ENCODE results near the gene ARL8B.
"Not testable (repeated sequence)": the region's sequence is repeated elsewhere in the genome, so short reads cannot be mapped to it uniquely, and the experiment has no call there.

Gene ARL8B

DNA sequence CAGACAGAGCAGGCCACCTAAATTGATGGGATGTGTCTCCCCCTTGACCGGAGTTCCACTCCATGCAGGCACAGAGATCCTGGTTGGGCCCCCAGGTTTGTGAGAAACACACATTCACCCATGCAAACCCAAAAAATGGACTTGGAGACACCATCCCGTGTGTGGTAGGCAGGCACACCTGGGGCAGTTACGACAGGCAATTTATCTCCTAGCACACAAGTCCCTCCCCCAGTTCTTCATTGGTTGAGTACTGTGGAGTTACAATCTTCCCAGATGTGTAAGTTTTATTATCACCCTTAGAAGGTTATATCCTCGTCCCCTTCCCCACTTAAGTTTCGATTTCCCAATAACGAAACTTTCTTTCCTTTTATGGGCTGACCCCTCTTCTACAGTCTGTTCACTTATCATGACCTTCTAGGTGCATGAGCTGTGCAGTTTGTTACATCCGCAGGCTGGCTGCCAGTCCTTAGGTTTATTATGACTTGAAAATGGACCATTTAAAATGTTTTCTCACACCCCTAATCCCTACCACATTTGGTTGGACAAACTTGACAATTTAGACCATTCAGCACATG, 27.3 kb downstream of the ARL8B start:
- DNase-seq: no peak

DNA sequence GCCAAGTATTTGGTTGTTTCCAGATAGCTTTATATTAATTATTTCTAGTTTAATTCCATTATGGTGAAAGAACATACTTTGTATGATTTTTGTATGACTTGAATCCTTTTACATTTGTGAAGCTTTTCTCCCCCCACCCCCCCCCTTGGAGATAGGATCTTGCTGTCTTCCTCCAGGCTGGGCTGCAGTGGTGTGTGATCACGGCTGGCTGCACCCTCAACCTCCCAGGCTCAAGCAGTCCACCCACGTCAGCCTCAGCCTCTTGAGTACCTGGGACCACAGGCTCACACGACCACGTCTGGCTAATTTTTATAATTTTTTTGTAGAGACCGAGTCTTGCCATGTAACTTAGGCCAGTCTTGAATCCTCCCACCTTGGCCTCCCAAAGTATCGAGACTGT, 29.5 kb downstream of the ARL8B start:
- no peak for DNase-seq

DNA sequence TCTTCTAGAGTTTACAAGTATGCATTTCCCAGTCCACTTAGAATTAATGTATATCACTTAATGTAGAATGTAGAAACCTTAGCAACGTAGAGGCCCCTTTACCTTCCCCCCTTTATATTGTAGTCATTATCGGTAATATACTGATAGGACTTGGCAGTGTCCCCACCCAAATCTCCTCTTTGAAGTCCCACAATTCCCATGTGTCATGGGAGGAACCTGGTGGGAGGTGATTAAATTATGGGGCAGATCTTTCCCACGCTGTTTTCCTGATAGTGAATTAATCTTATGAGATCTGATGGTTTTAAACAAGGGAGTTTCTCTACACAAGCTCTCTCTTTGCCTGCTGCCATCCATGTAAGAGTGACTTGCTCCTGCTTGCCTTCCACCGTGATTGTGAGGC, 31.0 kb downstream of the ARL8B start:
- DNase-seq: no peak

DNA sequence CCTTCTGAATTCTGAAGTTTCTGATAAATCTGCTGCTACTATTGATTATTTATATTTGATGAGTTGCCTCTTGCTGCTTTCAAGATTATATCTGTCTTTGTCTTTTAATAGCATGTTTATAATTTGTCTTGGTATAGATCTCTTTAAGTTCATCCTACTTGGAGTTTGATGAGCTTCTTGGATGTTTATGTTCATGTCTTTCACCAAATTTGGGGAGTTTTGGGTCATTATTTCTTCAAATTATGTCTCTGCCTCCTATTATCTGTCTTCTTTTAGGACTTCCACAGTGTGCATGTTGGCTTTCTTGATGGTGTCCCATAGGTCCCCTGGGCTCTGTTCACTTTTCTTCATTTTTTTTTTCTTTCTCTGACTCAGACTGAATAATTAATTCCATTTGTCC, 33.1 kb downstream of the ARL8B start:
- DNase-seq: no peak

DNA sequence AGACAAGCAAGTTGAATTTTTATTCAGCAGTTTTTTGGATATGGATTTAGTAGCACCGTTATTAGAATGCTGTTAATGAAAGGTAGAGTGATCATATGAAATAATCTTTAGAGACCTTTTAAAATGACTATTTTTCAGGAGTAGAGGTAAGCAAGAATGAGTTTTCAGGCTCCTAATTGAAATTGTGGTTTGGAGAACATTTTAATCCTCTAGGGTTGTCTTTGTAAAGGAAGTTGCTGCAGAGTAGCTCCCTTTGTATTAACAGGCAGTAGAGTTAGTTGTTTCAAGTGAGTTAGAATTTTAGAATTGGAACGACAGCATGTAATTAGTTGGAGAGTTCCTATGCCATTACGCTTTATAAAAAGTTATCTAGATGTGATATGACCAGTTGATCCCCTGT, 38.2 kb downstream of the ARL8B start:
- no peak for DNase-seq

DNA sequence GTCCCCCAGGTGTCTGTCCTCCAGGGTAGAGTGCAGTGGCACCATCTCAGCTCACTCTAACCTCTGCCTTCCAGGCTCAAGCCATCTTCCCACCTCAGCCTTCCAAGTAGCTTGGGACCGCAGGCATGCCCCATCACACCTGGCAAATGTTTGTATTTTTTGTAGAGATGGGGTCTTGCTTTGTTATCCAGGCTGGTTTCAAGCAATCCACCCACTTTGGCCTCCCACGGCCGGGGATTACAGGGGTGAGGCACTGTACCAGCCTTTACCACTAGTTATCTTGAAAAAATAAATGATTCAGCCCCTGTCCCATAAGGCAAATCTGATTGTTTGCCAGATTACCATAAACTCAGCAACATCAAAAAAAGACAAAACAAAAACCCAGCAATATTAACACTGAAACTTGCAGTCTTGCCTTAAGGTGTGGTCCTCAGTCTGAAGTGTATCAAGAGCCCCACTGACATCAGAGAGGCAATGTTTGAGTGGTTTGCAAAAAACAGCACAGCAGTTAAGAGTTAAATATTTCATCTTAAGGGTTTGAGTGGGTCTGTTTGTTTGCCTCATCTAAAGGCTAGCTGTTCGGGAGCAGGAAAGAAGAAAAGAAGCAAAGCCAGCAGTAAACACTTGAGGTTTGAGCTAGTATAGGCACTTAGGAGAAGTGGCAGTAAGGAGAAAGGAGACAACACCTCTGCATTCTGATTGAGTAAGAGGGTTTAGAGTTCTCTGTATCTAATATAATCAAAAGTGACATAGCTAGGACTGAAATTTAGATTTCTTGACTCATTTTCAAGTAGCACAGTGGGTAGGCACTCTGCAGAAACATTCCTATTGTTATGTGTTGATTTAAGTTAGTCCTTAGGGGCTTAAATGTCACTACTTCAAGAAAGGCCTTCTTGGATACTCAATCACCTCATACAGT, 39.1 kb downstream of the ARL8B start:
- DNase-seq: no peak

DNA sequence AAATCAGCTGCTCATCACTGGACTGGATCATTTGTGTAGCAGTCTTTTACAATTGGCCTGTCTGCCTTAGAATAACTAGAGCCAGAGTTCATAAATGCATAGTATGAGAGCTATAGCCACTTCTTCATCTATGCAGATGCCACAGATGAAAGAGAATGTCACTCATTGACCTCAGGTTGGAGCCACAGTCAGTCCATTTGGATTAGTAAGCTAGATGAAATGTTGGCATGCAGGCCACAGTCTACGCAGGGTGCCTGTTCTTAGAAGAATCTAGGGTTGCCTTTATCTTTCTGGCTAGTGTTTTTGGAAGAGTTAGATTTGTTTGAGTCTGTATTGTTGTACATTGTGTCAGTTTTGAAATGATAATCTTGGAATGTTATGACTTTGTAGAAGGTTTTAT, 40.0 kb downstream of the ARL8B start:
- no peak for DNase-seq

DNA sequence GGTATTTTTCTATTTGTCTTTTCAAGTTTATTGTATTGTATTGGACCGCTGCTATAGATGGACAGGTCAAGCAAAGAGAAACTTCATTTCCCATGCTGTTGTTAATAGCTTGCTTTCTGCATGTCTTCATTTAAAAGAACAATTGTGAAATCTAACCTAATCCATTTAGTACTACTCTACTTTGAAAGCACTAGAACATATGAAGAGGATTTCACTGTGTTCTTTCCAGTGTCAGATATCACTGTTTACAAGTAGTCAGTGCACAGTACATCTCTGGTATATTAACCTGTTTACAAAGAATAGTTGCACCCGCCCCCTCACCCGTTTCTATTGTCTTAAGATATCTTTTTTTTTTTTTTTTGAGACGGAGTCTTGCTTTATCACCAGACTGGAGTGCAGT, 43.6 kb downstream of the ARL8B start:
- no peak for DNase-seq

DNA sequence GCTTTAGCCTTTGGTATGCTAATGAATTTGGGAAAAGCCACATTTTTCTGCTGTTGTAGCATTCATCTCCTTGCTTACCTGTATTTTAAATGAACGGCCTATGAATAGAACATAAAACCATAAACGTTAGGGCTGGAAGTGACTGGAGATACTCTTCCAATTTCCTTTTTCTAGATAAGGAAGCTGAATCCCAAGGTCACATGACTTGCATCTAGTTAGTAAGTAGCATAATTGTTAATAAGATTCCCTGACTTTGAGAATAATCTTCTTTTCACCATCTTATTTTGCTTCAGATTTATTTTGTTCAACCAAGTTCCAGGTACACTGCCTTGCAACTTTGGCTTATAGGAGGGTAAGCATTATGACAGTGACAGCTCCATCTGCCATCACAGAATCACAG, 44.8 kb downstream of the ARL8B start:
- DNase-seq: no peak

DNA sequence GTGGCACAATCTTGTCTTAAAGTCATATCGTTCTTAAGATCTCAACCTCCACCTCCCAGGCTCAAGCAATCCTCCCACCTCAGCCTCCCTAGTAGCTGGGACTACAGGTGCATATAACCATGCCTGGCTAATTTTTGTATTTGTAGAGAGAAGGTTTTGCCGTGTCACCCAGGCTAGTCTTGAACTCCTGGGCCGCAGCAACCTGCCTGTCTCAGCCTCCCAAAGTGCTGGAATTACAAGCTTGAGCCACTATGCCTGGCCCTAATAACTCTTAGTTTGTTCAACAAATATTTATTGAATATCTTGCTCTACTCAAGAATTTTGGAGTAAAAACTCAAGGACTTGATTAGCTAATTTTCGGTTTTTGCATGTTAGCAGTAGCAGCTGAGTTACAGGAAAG, 46.0 kb downstream of the ARL8B start:
- DNase-seq: no peak

DNA sequence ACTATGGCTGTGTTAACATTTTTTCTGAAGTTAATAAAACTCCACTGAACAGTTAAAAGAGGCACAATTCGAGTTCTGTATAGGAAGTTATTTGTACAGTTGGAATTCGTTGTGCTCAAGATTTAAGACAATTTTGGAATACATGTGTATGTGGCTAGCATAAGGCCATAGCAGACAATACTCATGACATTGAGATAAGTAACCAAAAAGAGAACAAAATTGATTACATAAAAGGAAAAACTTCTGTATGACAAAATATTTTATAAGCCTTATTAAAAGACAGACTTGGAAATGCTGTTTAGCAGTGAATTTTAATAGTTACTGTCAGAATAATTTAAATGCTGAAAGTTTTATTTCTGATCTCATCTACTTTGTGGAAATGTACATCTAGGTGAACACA, 47.7 kb downstream of the ARL8B start:
- DNase-seq: no peak

DNA sequence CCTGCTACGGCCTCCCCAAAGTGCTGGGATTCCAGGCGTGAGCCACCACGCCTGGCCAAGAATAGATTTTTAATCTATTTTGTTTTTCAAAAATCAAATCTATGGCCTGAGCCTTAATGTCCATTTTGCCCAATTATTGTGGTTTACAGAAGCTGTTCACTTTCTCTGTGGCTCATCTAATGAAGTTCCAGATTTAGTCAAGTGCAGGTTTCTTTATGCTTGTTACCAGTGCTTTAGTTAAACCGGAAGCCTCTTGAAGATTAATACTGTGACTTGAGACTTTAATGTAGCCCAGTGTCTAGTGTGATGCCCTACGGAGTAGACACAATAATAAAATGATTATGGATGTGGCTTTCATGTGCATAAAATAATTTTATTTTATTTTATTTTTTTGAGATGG, 48.9 kb downstream of the ARL8B start:
- DNase-seq: no peak

DNA sequence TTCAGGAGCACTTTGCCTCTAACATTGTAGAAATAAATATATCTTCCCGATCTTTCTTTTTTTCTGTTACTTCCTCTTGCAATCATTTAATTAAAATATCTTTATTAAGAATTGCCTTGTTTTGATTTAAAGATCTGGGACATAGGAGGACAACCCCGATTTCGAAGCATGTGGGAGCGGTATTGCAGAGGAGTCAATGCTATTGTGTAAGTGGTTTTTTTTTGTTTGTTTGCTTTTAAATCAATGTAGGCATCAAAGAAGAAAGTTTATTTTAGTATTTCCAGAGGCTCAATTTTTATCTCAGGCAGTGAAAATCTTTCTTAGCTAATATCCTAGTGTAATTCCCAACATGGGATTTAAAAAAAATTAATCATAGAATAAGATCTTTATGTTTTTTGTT, 49.9 kb downstream of the ARL8B start:
- DNase-seq: no peak

DNA sequence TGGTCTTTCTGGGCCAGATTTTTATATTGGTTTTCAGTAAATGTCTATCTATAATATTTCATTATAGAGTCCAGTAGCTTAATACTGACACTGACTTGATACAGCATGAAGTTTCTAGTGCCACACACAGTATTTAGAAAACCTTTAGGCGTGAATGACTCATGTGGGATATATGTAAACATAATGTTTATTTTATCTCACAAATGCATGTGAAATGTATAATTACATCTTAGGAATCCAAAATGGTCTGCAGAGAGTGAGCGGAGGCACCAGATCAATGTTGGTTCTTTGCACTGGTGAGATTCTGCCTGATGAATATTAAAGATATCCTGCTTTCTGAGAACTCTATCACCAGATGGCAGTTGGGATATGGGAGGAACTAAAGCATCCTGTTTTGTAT, 56.9 kb downstream of the ARL8B start:
- not testable (repeated sequence) for DNase-seq

DNA sequence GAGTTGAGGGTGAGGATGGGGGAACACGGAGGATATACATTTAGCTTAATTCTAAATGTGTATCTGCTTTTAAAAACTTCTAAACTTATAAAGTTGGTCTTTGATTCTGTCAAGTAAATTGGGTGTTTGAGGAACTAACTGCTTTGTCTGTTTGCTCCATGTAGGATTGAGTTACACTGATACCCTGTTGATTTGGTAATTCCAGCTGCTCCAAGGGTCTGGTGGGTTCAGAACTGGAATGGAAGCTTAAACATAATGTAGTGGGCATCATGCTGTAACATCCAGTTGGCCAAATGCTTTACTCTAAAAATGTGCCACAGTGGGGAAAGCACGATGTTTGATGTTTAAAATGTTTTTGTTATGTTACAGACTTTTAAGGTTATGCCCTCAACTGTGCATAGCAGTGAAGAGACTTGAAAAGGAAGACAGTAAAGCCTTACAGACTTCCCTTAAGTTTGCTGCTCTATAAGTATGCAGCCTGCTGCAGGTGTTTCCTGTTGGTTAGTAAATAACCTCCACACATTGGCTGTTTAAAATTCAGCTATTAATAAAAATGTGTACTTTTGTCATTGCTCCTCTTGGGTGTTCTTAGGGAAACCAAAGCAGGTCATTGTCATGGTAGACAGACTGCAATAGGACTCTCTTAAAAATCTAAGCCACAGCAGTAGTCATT, 59.5 kb downstream of the ARL8B start:
- peak in 1 of 2 donors; percentile 93 for DNase-seq

DNA sequence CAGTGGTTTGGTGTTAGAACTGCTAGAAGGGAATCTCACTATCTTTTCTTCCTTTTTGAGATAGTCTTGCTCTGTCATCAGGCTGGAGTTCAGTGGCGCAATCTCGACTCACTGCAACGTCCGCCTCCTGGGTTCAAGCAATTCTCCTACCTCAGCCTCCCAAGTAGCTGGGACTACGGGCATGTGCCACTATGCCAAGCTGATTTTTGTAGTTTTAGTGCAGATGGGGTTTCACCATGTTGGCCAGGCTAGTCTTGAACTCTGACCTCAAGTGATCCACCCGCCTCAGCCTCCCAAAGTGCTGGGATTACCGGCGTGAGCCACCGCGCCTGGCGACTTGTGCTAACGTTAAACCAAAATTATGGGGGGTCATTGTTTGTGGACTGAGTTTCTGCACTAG, 61.6 kb downstream of the ARL8B start:
- not testable (repeated sequence) for DNase-seq

DNA sequence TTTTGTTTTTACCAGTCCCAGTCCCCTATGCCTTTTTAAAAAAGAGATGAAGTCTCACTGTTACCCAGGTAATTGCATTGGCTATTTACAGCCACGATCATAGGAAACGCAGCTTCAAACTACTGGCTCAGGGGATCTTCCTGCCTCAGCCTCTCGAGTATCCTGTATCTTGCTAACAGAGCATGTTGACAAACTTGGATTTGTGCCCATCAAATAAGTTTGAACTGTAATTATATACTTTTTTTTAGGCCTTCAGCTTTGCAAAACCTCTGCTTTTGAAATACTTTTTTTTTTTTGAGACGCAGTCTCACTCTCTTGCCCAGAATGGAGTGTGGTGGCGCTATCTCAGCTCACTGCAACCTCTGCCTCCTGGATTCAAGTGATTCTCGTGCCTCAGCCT, 62.4 kb downstream of the ARL8B start:
- no peak for DNase-seq

DNA sequence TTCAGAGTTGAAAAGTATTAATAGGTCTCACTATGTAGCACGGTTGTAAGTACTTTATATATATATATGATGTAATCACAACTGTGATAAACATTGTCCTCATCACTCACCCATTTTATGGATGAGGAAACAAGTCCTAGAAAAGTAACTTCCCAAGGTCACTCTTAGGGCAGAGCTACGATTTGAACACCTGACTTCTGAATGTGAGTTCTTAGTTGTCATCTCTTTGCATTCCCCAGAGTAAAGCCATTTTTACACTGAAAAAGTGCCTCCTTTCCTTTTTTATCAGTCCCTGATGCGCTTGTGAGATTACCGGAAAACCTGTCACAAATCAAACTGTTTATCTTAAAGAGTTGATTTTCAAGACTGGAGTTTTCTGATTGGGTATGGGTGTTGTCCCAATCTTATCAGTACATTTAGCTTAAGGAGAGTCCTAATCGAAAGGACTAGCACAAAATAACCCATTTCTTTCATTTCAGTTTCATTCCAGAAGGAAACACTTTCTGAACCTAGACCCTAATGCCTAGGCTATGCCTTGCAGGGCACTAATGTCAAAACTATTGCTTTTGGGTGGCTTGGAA, 63.1 kb downstream of the ARL8B start:
- no peak for DNase-seq

DNA sequence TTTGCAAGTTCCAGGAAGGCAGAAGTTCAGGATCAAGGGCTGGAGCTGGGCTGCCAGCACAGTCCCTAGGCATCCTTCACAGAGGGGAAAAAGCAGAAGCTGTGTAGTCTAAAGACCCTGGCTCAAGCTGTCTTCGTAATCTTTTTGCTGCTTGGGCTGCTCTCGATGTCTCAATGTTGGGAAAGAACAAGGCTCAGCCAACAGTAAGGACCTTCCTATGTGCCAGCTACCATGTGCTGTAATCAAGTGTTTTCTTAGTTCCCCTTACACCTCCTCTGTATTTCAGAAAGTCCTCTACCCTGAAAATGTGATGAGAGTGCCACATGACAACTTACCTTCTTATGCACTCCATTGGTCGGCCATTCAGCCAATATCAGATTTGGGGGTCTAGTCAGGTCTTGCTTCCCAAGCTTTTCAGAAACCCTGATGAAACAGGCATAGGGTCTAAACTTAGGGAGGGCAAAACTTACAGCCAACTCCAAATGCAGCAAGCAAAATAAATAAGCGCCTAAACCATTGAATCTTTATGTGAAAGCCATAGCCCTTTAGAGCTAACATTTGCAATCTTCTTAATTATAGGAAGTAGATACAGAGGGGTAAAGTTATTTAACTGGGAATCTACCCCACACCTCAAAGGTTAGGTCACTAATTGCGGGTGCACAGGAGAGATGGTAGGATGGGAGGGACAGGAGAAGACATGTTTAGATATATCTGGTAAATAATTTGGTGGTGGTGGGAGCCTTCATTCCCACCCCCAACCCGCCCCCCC, 64.2 kb downstream of the ARL8B start:
- DNase-seq: peak in 1 of 2 donors; percentile 60

DNA sequence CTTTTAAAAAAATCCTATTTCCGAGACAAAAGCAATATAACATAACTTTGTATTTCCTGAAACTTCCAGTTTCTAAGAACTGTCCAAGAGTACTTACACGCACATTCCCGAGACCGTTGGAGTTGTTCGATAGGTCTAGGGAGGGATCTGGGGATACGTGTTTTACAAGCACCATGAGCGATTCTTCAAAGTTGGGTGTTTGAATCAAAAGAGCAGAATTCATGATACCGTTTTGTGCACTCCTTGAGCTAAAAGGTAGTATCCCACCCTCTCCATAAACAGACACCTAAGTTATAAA, 64.7 kb downstream of the ARL8B start:
- no peak for DNase-seq

DNA sequence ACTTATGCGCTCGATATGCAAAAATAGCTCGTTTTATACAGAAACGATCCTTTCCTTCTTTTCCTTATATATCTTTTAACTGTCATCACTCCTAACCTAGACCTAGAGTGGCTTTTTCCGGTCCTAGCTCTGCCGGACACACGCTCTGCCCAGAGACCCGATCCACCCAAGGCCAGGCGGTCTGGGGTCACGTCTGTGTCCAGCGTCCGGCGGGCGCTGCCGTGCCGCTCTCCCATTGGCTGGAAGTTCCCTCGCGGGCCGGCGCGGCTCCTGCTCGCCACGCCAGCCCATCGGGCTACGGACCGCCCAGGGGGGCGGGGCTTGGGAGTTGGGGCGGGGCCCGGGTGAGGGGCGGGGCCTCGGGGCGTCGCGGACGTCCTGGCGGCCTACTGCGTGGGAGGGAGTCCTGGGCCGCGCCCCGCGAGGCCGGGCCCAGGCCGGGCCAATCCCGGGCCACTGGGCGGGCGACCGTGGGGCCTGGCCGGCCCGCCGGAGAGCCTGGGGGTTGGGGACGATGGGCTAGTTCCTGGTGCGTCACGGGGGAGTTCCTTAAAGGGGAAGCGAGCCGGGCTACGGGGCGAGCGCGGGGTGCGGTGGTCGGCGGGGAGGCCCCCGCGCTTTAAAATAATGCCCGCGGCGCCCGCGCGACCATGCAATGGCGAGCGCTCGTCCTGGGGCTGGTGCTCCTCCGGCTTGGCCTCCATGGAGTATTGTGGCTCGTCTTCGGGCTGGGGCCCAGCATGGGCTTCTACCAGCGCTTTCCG, 65.2 kb downstream of the ARL8B start, which contains the start of gene EDEM1:
EDEM1 (plus strand) TSS at position 552 of the 764 bp plus-strand sequence; CDS start at position 651, 99 bp downstream.
- DNase-seq: peak; percentile 83 to 91

DNA sequence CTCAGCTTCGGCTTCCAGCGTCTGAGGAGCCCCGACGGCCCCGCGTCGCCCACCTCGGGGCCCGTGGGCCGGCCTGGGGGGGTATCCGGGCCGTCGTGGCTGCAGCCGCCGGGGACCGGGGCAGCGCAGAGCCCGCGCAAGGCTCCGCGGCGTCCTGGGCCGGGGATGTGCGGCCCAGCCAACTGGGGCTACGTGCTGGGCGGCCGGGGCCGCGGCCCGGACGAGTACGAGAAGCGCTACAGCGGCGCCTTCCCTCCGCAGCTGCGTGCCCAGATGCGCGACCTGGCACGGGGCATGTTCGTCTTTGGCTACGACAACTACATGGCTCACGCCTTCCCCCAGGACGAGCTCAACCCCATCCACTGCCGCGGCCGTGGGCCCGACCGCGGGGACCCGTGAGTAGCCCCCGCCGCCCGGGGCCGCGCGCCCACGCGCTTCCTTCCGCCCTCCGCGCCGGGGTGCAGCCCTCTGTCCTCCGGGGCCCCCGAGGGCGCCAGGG, 65.9 kb downstream of the ARL8B start:
- peak in 1 of 2 donors; percentile 68 for DNase-seq
